ENCODE results near the gene SORBS2.

The SORBS2 gene

DNA sequence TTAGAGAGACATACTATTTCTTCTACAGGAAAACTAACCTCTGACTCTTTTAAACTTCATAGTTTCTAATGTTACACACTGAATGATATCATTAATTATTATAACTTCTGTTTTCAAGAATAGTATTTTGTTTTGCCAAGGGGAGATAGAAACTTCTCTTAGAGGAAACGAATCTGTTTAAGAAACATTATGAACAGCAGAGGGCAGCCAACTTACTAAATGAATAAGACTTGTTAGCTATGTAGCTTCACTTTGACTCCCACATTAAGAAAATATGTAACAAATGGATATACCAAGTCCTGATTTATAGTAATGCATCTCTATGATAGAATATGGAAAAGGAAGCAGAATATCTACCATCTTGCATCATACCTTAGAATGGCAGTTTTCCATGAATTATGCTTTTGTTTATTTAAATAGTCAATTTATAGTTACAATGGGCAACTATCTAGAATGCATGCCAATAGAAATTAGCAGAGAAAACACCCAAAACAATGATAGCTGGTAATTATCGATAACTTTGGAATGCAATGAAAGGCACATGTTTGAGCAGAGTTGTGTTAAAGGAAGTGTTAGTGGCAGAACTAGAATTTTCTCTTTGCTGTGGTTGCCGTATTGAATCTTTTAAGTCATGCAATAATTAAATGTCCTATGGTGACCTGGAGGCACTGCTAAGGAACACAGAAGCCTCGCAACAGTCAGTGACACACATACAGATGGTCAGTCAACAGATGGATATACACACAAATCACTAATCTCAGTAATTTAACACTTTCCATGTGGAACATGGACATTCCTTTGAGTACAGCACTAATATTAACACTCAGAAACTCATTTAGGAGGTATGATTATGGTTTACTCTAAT is 171.0 kb downstream of the SORBS2 start:
- TF ChIP-seq, protein P1, sequence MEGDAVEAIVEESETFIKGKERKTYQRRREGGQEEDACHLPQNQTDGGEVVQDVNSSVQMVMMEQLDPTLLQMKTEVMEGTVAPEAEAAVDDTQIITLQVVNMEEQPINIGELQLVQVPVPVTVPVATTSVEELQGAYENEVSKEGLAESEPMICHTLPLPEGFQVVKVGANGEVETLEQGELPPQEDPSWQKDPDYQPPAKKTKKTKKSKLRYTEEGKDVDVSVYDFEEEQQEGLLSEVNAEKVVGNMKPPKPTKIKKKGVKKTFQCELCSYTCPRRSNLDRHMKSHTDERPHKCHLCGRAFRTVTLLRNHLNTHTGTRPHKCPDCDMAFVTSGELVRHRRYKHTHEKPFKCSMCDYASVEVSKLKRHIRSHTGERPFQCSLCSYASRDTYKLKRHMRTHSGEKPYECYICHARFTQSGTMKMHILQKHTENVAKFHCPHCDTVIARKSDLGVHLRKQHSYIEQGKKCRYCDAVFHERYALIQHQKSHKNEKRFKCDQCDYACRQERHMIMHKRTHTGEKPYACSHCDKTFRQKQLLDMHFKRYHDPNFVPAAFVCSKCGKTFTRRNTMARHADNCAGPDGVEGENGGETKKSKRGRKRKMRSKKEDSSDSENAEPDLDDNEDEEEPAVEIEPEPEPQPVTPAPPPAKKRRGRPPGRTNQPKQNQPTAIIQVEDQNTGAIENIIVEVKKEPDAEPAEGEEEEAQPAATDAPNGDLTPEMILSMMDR (conservative IDR thresholded peaks at IDR 0.05; ENCODE audit: low read length) = peak; percentile 61
- TF ChIP-seq EZH2phosphoT487 (IDR thresholded peaks at IDR 0.05; ENCODE audit: borderline replicate concordance) = no peak
- no peak overlapping the region for H3K9ac ChIP-seq (ENCODE audit: low read depth, low read length, poor library complexity, severe bottlenecking)
- no peaks in the 10 kb centered on the region for H3K9me3 ChIP-seq (ENCODE audit: insufficient read depth, low read depth, low read length)
- no peak overlapping the region for H3K4me3 ChIP-seq (ENCODE audit: low read length, poor library complexity, severe bottlenecking)
- H3K9me2 ChIP-seq (replicated peaks; ENCODE audit: low read depth, low read length) = no peaks in the 10 kb centered on the region
- no peaks in the 10 kb centered on the region for H3K4me1 ChIP-seq (ENCODE audit: insufficient read depth, low read length, poor library complexity, severe bottlenecking)
- no peaks in the 10 kb centered on the region for H3K79me2 ChIP-seq (ENCODE audit: insufficient read depth, low read length)
- H2AFZ ChIP-seq (ENCODE audit: low read length) = no peak overlapping the region
- H3K36me3 ChIP-seq (ENCODE audit: insufficient read depth, low read length) = no peaks in the 10 kb centered on the region
- no peak overlapping the region for H3K4me2 ChIP-seq (ENCODE audit: low read depth, low read length, poor library complexity, severe bottlenecking)
- no peaks in the 10 kb centered on the region for H3K27me3 ChIP-seq (ENCODE audit: insufficient read depth, low read length, poor library complexity, severe bottlenecking)
- H4K20me1 ChIP-seq (ENCODE audit: insufficient read depth, low read length, poor library complexity, severe bottlenecking) = no peaks in the 10 kb centered on the region
- H3F3A ChIP-seq (ENCODE audit: low read depth) = no peaks in the 10 kb centered on the region

DNA sequence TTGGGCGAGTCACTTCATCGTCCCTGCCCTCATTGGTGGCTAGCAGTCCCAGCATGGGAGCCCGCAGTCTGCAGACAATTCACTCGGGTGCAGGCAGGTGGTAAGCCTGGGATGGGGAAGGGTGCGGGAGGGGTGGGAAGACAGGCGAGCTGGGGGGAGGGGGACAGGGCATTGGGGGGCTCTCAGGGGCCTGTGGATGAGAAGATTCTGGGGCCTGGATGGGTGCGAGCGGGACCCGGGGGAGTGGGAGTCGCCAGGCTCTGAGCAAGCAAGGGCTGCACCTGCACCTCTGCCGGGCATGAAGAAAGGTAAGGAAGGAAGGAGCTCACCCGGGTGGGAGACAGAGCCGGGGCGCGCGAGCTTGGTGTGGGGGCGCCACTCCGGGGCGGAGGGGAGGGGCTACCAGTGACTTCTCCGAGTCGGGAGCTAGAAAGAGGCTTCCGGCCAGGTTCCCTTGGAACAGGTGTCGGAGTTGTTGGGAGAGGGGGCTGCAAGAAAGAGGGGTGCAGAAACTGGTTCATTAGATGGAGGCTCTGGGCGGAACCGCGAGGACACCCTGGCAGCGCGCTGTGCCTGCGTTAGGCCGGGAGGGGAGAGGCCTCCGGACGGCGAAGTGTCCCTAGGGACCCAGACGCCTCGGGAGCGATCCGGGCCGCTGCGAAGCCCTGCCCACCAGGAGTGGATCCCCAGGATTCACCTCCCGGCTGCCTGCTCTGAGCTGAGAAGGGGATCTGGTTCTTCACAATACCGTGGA is 173.3 kb downstream of the SORBS2 start:
- Histone ChIP-seq H3K9ac (ENCODE audit: low read depth, low read length, poor library complexity, severe bottlenecking) (no peak overlapping the region), H3K4me3 (ENCODE audit: low read length, poor library complexity, severe bottlenecking) (no peak overlapping the region), H3K9me2 (replicated peaks; ENCODE audit: low read depth, low read length) (no peaks in the 10 kb centered on the region), H3K27me3 (ENCODE audit: insufficient read depth, low read length, poor library complexity, severe bottlenecking) (no peaks in the 10 kb centered on the region), H3F3A (ENCODE audit: low read depth) (no peaks in the 10 kb centered on the region), H3K79me2 (ENCODE audit: insufficient read depth, low read length) (no peaks in the 10 kb centered on the region), H3K9me3 (ENCODE audit: insufficient read depth, low read depth, low read length) (no peaks in the 10 kb centered on the region), H3K4me2 (ENCODE audit: low read depth, low read length, poor library complexity, severe bottlenecking) (no peak overlapping the region), H3K4me1 (ENCODE audit: insufficient read depth, low read length, poor library complexity, severe bottlenecking) (no peaks in the 10 kb centered on the region), H3K36me3 (ENCODE audit: insufficient read depth, low read length) (no peaks in the 10 kb centered on the region), H2AFZ (ENCODE audit: low read length) (no peak overlapping the region), H4K20me1 (ENCODE audit: insufficient read depth, low read length, poor library complexity, severe bottlenecking) (no peaks in the 10 kb centered on the region)
- TF ChIP-seq, protein P1 (conservative IDR thresholded peaks at IDR 0.05; ENCODE audit: low read length) = no peak
- TF ChIP-seq EZH2phosphoT487 (IDR thresholded peaks at IDR 0.05; ENCODE audit: borderline replicate concordance) = no peak

DNA sequence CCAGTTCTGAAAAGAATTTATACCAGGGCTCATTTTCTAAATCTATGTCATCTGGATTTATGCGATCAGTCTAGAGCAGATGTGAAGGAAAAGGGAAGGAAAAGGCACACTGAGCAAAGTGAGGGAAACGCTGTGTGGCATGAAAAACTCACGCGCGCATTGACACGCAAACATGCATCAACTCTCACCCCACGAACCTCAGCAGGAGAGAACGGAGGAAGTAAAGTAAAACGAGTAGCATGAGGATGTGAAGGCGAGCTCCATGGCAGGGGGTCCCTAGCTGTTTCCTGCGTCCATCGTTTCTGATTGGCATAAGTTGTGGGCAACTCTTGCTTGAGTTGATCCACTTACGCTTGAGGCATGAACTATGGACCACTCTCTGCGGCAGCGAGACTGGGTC is 173.9 kb downstream of the SORBS2 start:
- Histone ChIP-seq H3K36me3 (ENCODE audit: insufficient read depth, low read length) (no peaks in the 10 kb centered on the region), H2AFZ (ENCODE audit: low read length) (no peak overlapping the region)

More for the DNA sequence above, 173.9 kb downstream of the SORBS2 start:
- no peak overlapping the region for H3K4me2 ChIP-seq (ENCODE audit: low read depth, low read length, poor library complexity, severe bottlenecking)
- H3K9me2 ChIP-seq (replicated peaks; ENCODE audit: low read depth, low read length) = no peaks in the 10 kb centered on the region
- no peaks in the 10 kb centered on the region for H3K27me3 ChIP-seq (ENCODE audit: insufficient read depth, low read length, poor library complexity, severe bottlenecking)
- no peaks in the 10 kb centered on the region for H3F3A ChIP-seq (ENCODE audit: low read depth)
- H3K4me1 ChIP-seq (ENCODE audit: insufficient read depth, low read length, poor library complexity, severe bottlenecking) = no peaks in the 10 kb centered on the region
- H3K79me2 ChIP-seq (ENCODE audit: insufficient read depth, low read length) = no peaks in the 10 kb centered on the region
- no peak overlapping the region for H3K9ac ChIP-seq (ENCODE audit: low read depth, low read length, poor library complexity, severe bottlenecking)
- no peaks in the 10 kb centered on the region for H4K20me1 ChIP-seq (ENCODE audit: insufficient read depth, low read length, poor library complexity, severe bottlenecking)
- TF ChIP-seq, protein P1 (conservative IDR thresholded peaks at IDR 0.05; ENCODE audit: low read length) = no peak
- no peak for TF ChIP-seq EZH2phosphoT487 (IDR thresholded peaks at IDR 0.05; ENCODE audit: borderline replicate concordance)
- H3K9me3 ChIP-seq (ENCODE audit: insufficient read depth, low read depth, low read length) = 0 out of 2 replicates have a peak, but pooled peaks cover 2% of the 10 kb centered on the region
- no peak overlapping the region for H3K4me3 ChIP-seq (ENCODE audit: low read length, poor library complexity, severe bottlenecking)

Data from Loucy (cell line).